Smooth muscle cell (in vitro differentiated cells): ENCODE results near the gene ANKH. TPM values are rescaled to one million over a fixed set of nuclear protein-coding genes. Genes with fewer than 3 reads are reported as not detected.
A peak's percentile ranks its signal among the peaks of the same experiment; 100 is the strongest.

Experiments used
- DNase-seq: peaks from one replicate; lab custom pipeline; 2025; ENCODE audit not compliant: unreplicated experiment; lab: John Stamatoyannopoulos, UW
- H2AFZ ChIP-seq: fragments of 200-600 bp; sonication (generic); 2 replicates; pipeline ENCODE4 v1.6.0; 2016; ENCODE audit warnings: antibody characterized with exemption, low read depth, mild to moderate bottlenecking
- H3F3A ChIP-seq: fragments of 200-600 bp; sonication (generic); 2 replicates; pipeline ENCODE4 v1.6.0; 2017; ENCODE audit warnings: antibody characterized with exemption, low read depth
- H3K27ac ChIP-seq: fragments of 200-600 bp; sonication (generic); 2 replicates; pipeline ENCODE4 v1.5.1; 2016; ENCODE audit warnings: low read depth, mild to moderate bottlenecking
- H3K27me3 ChIP-seq: fragments of 200-600 bp; sonication (generic); 2 replicates; pipeline ENCODE4 v1.6.1; 2016; ENCODE audit warnings: low read depth, mild to moderate bottlenecking
- H3K36me3 ChIP-seq: fragments of 200-600 bp; sonication (generic); 2 replicates; pipeline ENCODE4 v1.5.1; 2016; ENCODE audit warnings: low read depth
- H3K4me1 ChIP-seq: fragments of 200-600 bp; sonication (generic); 2 replicates; pipeline ENCODE4 v1.5.1; 2016; ENCODE audit warnings: low read depth
- H3K4me2 ChIP-seq: fragments of 200-600 bp; sonication (generic); 2 replicates; pipeline ENCODE4 v1.6.0; 2016; ENCODE audit warnings: mild to moderate bottlenecking
- H3K4me3 ChIP-seq: fragments of 200-600 bp; sonication (generic); 2 replicates; pipeline ENCODE4 v1.5.1; 2016; ENCODE audit warnings: mild to moderate bottlenecking
- H3K79me2 ChIP-seq: fragments of 200-600 bp; sonication (generic); 2 replicates; pipeline ENCODE4 v1.6.0; 2016; ENCODE audit warnings: low read depth, mild to moderate bottlenecking
- H3K9ac ChIP-seq: fragments of 200-600 bp; sonication (generic); 2 replicates; pipeline ENCODE4 v1.6.0; 2016; ENCODE audit warnings: low read depth
- H3K9me3 ChIP-seq: fragments of 200-600 bp; sonication (generic); replicated peaks from 2 replicates; pipeline ENCODE4 v1.5.1; 2016; ENCODE audit warnings: low read depth
- H4K20me1 ChIP-seq: fragments of 200-600 bp; sonication (generic); 2 replicates; pipeline ENCODE4 v1.6.0; 2016; ENCODE audit warnings: low read depth
- CTCF ChIP-seq: fragments of 200-600 bp; sonication (generic); IDR thresholded peaks from 2 replicates; pipeline ENCODE4 v1.5.1; 2017; ENCODE audit warnings: borderline replicate concordance, mild to moderate bottlenecking, antibody characterized with exemption; ENCODE audit not compliant: insufficient read depth, poor library complexity, severe bottlenecking
- WGBS: methylation state at CpG from one replicate; pipeline ENCODE4 v1.1.7; 2016; ENCODE audit warnings: low lambda C conversion rate; 5-methylcytosine and 5-hydroxymethylcytosine counted together
- polyA plus RNA-seq: library from polyadenylated mRNA; unstranded; fragments of >200 nt; fragmentation: Nextera tagmentation; extraction: Ambion mirVana; gene quantifications from 2 replicates; pipeline ENCODE4 v1.2.1, GENCODE V29; 2016
- total RNA-seq: library from RNA; depleted of rRNA; stranded (reverse); fragments of >200 nt; gene quantifications from 2 replicates; pipeline ENCODE4 v1.2.3, GENCODE V29; 2014

ANKH gene
- total and polyA plus RNA-seq, 2 experiments from 2014 or later, result 48.0 to 56.6 TPM

- 67% methylated on average over 8 of the region's 8 CpGs for WGBS
- H3K27ac ChIP-seq, result peak overlapping the region; percentile 91
These were observed 196.4 kb downstream of the ANKH start for GRCh38 chr5:14674983-14675854.

GRCh38 chr5:14673443-14673842, 198.1 kb downstream of the ANKH start:
- Histone ChIP-seq H3K9ac (no peak overlapping the region), H4K20me1 (peaks cover 74% of the 10 kb centered on the region), H3F3A (no peaks in the 10 kb centered on the region), H3K4me3 (no peak overlapping the region), H3K4me1 (peaks cover 18% of the 10 kb centered on the region), H2AFZ (no peak overlapping the region), H3K27me3 (no peaks in the 10 kb centered on the region), H3K9me3 (no peaks in the 10 kb centered on the region), H3K4me2 (no peak overlapping the region), H3K27ac (no peak overlapping the region), H3K36me3 (no peaks in the 10 kb centered on the region), H3K79me2 (peaks cover 83% of the 10 kb centered on the region)
- no peak for DNase-seq
- 88% methylated on average over 3 of the region's 3 CpGs for WGBS
- no peak for TF ChIP-seq CTCF

More at GRCh38 chr5:14674983-14675854, 196.4 kb downstream of the ANKH start:
- Histone ChIP-seq H3K4me3 (no peak overlapping the region), H3K9me3 (no peaks in the 10 kb centered on the region), H3K36me3 (no peaks in the 10 kb centered on the region), H3K27me3 (no peaks in the 10 kb centered on the region), H3K9ac (peak overlapping the region; percentile 66), H3K79me2 (peaks cover 66% of the 10 kb centered on the region), H3K4me2 (peak overlapping the region; percentile 77), H4K20me1 (peaks cover 64% of the 10 kb centered on the region), H2AFZ (no peak overlapping the region), H3F3A (no peaks in the 10 kb centered on the region), H3K4me1 (peaks cover 18% of the 10 kb centered on the region)
- TF ChIP-seq CTCF, result no peak
- no peak for DNase-seq

- Histone ChIP-seq H3K36me3 (no peaks in the 10 kb centered on the region), H2AFZ (no peak overlapping the region), H3K9ac (no peak overlapping the region), H3K79me2 (peaks cover 83% of the 10 kb centered on the region), H3K4me3 (no peak overlapping the region), H3K4me1 (peaks cover 18% of the 10 kb centered on the region), H3K27me3 (no peaks in the 10 kb centered on the region), H4K20me1 (peaks cover 76% of the 10 kb centered on the region), H3K4me2 (no peak overlapping the region), H3K9me3 (no peaks in the 10 kb centered on the region), H3K27ac (no peak overlapping the region), H3F3A (no peaks in the 10 kb centered on the region)
- DNase-seq, result no peak
- 89% methylated on average over 9 of the region's 9 CpGs for WGBS
- TF ChIP-seq CTCF, result no peak
These were observed 198.8 kb downstream of the ANKH start for GRCh38 chr5:14672484-14673394.
